GM18909 (cell line): ENCODE data around the gene CLIP3.
A peak's percentile ranks its signal among the peaks of the same experiment; 100 is the strongest.
"Not testable (repeated sequence)": the region's sequence is repeated elsewhere in the genome, so short reads cannot be mapped to it uniquely, and the experiment has no call there.

ENCODE experiments used
- ATAC-seq: cut with Tn5 transposase; IDR thresholded peaks from one replicate; pipeline ENCODE4 v1.9.1; 2021; ENCODE audit warnings: mild to moderate bottlenecking; ENCODE audit not compliant: unreplicated experiment, poor library complexity

Gene CLIP3, protein sequence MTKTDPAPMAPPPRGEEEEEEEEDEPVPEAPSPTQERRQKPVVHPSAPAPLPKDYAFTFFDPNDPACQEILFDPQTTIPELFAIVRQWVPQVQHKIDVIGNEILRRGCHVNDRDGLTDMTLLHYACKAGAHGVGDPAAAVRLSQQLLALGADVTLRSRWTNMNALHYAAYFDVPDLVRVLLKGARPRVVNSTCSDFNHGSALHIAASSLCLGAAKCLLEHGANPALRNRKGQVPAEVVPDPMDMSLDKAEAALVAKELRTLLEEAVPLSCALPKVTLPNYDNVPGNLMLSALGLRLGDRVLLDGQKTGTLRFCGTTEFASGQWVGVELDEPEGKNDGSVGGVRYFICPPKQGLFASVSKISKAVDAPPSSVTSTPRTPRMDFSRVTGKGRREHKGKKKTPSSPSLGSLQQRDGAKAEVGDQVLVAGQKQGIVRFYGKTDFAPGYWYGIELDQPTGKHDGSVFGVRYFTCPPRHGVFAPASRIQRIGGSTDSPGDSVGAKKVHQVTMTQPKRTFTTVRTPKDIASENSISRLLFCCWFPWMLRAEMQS

DNA sequence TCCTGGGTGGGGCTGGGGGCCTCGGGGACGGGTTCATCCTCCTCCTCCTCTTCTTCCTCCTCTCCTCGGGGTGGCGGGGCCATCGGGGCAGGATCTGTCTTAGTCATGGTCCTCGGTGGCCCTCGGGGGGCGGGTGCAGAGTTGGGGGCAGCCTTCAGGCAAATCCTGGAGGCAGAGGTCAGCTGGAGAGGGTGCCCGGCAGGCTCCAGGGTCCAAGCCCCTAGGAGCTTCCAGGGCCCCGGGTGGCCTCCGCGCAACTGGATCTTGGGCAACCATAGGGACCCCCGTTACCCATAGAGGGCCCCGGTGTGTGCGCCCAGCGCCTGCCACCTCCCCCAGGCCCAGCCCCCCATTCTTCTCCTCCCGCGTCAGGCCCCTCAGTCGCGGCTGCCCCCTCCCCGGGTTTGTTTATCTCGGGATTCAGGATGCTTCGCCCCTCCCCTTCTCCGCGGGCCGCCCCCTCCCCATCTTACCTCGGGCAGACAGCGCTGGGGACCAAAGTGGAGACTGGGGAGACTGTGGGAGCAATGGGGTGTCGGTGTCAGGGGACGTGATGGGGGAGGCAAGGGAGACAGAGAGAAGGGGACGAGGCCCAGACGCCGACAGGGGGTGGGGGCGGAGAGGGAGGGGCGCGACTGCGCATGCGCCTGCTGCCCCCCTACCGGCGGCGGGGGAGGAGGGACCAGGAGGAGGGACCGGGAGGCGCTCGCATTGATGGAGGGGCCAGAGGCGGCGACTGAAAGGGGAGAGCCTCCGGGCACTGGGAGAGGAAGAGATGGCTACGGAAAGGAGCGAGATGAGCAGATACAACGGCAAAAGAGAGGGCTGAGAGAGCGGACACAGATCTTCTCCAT is at the start of gene CLIP3:
Gene CLIP3 (minus strand): TSS at position 623 of the 854 bp plus-strand sequence. CDS start 516 bp downstream, at position 107.
- no peak for ATAC-seq

DNA sequence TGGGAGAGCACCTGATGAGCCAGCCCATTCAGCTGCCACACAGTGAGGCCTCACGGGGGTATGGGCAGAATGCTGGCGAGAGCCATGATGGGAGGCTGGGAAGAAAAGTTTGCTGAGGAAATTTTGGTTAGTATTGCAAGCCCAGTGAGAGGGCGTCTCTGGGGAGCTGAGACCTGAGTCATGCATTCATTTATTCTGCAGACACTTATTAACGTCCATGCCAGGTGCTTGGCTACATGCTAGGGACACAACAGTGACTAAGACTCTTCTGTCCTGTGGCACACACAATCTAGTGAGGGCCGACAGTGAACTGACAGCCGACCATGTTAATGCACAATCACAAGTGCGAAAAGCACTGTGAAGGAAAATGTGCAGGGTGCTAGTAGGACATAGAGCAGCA is 49.2 kb upstream of the CLIP3 start:
- no peak for ATAC-seq

DNA sequence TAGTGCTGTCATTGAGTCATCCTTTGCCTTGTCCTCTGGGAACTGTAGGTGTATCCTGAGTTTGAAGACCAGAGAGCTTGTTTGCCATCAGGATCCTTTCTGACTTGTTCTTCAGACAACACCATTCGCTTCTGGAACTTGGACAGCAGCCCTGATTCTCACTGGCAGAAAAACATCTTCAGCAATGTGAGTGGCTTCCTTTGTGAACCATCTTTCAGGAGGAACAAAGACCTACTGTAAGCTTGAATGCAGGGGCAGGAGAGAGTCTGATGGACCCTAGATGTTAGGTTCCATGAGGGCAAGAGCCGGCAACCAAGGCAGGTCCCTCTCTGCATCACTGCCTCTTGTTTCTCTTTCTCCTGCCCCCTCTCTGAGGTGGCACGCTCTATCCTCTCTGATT is 48.7 kb upstream of the CLIP3 start:
- ATAC-seq, result no peak

DNA sequence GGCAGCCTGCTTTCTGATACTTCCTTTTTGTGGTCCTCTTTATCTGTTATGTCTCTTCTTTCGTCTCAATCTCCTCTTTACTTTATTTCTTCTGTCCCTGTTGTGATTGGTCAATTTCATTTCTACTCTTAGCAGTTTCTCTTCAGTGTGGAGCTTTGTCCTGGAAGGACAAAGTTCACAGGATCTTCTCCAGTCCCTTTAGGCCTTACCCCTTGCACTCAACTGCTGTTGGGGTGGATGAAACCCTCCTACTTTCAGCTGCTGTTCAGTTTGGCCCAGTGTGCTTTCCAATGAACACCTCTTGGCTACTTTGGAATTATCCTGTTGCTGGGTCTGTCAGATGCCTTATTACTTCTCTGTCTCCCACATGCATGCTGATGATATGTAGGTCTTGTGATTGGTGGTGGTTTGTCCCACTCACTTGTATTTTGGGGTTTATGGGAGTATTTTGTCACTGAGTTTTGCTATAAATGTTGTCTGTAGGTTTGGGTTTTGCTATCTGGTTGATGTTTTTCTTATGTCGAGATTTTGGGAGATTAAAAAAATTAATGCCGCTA is 46.8 kb upstream of the CLIP3 start:
- ATAC-seq, result no peak

DNA sequence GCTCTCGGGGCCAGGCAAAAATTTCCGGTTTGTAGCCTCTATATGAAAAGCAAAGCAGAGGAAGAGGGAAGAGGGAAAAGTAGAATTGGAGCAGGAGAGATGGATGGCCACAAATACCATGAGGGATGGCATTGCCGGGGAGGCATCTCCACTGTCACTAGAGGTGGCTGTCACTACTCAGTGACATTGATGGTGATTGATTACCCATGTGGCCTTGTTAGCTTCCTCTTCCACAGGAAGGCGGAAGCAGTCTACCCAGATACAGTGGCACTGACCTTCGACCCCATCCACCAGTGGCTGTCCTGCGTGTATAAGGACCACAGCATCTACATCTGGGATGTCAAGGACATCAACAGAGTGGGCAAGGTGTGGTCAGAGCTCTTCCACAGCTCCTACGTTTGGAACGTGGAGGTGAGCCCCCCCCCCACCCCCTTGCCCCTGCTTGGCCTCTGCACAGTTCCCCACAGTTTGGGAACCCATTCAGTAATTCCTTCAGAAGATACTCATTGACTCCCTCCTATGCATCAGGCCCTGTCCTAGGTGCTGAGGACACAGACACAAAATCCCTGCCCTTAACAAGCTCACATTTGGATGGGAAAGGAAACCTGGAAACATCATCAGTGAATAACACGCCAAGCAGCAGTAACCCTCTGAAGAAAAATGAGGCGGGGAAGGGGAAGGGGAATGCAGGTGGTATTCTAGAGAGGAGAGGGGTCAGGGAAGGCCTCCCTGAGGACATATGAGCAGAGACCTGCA is 40.6 kb upstream of the CLIP3 start:
- no peak for ATAC-seq

DNA sequence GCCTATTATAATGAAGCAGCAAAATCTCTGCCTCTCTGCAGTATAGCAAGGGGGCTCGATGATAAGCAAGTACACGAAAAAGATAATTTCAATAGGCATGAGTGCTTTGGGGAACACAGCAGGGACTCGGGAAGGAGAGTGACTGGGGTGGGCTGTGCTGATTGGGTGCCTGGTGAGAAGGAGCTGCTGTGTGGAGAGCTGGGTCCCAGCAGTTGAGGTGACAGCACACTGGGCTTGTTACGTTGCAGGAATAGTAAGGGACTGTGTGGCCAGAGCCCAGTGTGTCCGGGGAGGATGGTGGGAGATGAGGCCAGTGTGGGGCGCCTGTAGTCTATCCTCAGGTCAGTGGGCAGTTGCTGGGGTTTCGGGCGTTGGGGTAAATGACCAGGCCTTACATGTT is 39.4 kb upstream of the CLIP3 start:
- no peak for ATAC-seq

DNA sequence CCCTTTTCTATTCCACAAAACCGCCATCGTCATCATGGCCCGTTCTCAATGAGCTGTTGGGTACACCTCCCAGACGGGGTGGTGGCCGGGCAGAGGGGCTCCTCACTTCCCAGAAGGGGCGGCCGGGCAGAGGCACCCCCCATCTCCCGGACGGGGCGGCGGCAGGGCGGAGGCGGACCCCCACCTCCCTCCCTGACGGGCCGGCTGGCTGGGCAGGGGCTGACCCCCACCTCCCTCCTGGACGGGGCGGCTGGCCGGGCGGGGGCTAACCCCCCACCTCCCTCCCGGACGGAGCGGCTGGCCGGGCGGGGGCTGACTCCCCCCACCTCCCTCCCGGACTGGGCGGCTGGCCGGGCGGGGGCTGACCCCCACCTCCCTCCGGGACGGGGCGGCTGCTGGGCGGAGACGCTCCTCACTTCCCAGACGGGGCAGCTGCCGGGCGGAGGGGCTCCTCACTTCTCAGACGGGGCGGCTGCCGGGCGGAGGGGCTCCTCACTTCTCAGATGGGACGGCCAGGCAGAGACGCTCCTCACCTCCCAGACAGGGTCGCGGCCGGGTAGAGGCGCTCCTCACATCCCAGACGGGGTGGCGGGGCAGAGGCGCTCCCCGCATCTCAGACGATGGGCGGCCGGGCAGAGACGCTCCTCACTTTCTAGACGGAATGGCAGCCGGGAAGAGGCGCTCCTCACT is 36.3 kb upstream of the CLIP3 start:
- not testable (repeated sequence) for ATAC-seq

DNA sequence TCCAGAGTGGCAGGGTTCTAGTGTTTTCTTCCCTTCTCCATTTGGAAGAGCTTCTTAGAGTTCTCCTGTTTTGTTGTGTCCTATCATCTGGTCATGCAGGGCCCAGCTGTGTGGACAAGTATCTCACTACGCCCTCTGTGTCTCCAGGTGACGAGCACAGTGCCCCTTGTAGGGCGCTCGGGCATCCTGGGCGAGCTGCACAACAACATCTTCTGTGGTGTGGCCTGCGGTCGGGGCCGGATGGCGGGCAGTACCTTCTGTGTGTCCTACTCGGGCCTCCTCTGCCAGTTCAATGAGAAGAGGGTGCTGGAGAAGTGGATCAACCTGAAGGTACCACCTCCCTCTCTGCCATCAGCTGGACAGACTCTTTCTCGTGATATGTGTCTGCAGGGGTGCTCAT is 35.0 kb upstream of the CLIP3 start:
- ATAC-seq, result no peak

DNA sequence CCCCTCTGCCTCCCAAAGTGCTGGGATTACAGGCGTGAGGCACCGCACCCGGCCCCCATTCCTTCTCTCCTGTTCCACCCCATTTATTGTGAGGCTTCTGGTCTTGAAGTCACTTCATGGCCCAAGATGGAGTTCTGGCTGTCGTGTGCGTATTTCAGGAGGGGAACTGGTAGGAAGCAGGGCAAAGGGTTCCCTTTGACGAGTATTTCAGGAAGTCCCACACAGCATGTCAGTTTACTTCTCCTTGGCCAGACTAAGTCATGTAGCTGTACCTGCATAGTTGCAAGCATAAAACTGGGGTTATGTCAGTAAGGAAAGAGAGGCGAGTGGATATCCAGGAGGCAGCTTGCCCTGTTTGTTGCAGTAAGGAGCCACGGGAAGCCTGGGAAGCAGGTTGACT is 32.2 kb upstream of the CLIP3 start:
- no peak for ATAC-seq

DNA sequence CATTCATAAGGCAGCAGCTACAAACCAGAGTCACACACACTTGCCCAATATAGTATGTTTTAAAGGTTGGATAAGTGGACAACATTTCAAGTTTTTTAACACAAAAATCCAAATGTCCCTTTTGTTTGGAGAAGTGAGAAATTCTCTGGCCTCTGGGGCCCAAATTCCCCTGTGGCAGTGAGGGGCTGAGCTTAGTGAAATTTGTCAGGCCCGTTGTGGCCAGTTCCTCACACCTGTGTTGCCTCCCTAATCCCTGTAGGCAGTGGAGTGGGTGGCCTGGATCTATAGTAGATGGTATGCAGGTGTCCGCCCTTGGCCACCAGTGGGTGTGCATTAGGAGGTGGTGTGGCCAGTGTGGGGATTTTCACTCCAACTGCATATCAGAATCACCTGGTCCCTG is 28.7 kb upstream of the CLIP3 start:
- no peak for ATAC-seq

DNA sequence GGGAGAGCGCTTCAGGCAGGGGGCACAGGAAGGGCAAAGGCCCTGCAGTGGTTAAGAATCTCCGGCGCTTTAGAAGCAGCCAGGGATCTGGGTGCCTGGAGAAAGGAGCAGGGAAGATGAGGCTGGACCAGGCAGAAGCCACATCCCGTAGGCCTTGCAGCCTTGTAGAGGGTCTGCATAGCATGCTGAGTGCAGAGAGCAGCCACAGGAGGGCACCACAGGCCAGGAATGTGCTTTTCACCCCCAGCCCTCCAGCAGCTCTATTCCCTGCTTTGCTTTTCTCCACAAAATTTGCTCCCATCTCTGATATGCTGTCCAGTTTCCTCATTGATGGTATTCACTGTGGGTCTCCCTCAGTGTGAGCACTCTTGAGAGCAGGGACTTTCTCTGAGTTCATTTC is 27.8 kb upstream of the CLIP3 start:
- ATAC-seq, result no peak

DNA sequence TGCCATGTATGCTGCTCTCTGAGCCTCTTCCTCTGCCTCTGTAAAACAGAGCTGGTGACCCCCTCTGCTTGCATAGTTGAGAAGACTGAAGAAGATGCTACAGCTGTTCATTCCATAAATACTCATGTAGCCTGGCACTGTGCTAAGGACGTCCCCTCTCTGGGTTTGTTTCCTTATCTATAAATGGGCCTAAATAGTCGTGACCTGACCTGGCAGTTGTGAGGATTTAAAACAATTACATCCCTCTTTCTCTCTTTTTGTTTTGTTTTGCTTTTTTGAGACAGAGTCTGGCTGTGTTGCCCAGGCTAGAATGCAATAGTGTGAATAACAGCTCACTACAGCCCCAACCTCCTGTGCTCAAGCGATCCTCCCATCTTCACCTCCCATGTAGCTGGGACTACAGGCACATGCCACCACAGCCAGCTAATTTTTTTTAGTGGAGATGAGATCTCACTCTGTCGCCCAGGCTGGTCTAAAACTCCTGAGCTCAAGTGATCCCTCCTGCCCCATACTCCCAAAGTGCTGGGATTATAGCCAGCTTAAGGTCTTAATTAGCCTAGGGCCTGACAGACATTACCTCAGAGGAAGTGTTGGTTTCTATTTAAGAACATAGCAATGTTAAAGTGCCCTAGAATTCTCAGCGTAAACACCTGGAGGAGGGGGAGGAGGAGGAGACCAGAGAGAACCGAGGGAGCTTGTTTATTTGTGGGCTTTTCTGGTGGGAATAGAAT is 26.7 kb upstream of the CLIP3 start:
- no peak for ATAC-seq

DNA sequence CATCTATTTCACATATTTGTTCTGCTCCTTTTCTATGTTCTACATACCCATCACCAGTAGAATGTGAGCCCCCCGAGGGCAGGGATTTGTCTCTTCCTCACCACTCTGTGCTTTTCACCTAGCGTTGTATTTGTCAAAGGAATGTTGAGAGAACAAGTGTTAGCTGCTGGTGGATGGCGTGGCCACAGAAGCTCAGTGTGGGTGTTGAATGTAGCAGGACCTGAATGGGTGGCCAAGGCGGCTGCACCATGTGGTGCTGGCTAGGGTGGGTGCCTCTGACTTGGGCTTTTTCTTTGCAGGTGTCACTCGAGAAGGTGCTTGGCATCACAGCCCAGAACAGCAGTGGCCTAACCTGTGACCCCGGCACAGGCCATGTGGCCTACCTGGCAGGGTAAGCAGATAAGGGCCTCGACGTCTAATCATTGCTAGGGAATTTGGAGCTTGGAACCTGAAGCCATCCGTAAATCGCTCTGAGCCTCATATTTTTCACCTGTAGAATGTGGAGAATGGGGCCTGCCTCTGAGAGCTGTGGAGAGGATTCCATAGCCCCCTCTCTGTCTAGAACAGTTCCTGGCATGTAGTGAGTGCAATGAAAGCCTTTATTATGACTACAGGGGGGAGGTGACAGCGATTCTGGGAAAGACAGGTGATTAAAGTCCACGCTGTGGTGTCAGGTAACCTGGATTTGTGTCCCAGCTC is 26.0 kb upstream of the CLIP3 start:
- no peak for ATAC-seq

DNA sequence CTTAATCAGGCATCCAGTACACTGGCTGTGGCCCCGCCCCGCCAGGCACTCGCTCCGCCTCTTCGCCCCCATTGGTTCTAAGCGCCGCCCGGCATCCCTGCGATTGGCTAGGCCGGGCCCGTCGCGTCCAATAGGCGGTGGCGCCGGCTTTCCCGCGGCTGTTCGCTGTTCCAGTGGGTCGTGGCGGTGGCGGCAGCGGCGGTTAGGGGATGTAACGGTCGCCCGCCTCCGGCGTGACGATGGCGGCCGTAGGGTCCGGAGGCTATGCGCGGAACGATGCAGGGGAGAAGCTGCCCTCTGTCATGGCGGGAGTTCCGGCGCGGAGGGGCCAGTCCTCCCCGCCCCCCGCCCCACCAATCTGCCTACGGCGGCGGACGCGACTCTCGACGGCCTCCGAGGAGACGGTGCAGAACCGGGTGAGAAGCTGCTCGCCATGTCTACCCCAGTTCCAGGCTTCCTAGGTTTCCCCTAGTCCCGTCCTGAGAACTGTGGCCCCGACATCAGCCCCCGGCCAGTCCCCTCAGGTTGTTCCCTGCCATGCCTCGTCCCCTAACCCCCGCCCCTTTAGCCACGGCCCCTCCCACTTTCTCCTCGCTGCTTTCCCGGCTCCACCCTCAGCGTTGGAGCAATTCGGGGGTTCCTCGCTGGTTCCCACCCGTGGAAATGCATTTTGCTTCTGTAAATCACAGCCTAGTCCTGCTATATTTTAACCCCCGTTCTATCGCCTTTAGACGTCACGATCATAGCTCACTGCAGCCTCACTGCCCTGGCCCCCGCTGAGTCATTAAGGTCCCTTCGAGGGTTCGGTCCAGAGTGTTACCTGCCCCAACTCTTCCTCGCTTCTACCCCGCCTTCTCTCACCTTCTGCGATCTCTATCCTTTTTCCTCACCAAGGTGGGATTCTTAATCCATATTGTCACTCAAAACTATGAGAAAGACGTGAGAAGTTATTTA is 22.3 kb upstream of the CLIP3 start, which contains the start of gene WDR62:
Gene WDR62 (plus strand): TSS at position 165 of the 954 bp plus-strand sequence. CDS start 75 bp downstream, at position 240.
- peak; percentile 76 for ATAC-seq

DNA sequence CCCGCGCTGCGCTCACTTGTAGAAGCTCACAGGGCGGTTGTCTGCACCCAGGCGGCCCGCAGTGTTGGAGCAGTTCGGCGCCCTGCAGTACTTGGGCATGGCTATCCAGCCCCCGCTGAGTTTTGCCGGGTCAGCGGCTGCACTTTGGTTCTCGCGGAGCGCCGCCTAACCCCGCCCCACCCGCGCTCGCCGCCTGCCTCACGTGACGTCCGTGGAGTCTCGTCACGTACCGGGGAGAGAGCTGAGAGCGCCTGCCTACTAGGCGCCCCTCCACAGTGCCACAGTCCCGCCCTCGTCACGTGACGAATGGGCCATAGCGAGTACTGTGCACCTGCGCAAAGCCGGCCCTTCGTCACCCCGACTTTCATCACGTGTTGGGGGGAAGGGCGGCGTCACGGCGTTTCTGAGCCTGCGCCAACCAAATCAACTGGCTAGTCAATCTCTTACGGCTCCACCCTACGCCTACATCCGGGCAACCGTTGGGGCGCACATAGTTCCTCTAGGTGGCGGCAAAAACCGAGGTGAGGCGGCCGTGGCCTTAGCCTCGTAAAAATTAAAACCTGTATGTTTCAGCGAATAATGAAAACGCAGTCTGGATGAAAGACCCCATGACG is 21.6 kb upstream of the CLIP3 start, which contains the start of gene THAP8:
Gene THAP8 (minus strand): TSS at position 167 of the 614 bp plus-strand sequence. CDS start 68 bp downstream, at position 99.
- peak; percentile 83 for ATAC-seq

DNA sequence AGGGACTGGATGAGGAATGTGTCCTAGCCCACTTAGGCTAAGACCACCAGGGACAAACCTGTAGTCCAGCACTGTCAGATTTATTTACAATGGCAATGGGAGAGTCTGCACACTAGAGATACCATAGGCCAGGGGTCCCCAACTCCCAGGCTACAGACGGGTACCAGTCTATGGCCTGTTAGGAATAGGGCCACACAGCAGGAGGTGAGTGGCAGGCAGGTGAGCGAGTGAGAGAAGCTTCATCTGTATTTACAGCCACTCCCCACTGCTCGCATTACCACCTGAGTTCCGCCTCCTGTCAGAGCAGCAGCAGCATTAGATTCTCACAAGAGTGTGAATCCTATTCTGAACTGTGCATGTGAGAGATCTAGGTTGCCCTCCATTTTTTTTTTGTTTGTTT is 19.0 kb upstream of the CLIP3 start:
- no peak for ATAC-seq

DNA sequence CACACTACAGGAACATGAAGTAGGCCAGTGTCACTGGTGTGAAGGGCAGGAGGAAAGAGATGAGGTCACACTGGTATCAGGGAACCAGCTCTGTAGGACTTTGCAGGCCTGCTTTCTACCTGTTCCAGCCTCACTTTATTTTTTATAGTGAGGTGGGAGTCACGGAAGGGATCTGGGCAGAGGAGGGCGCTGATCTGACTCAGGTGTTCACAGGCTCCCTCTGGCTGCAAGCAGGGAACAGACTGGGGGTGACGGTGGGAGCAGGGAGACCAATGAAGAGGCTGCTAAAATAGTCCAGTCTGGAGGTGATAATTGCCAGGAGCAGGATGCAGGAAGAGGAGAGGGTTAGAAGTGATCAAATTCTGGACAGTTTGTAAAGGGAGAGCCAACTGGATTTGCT is 18.6 kb upstream of the CLIP3 start:
- no peak for ATAC-seq
